Activated naive CD4-positive, alpha-beta T cell treated with anti-CD3 and anti-CD28 coated beads for 36 hours (primary cell): Measurements from ENCODE around the gene IREB2. TPM values are rescaled to one million over a fixed set of nuclear protein-coding genes. Genes with fewer than 3 reads are reported as not detected.
"Not testable (repeated sequence)": the region's sequence is repeated elsewhere in the genome, so short reads cannot be mapped to it uniquely, and the experiment has no call there.

Source experiments
- CTCF ChIA-PET: fragments of 350-600 bp; sonication (Branson Sonifier 250); formaldehyde crosslinking; loops from one replicate; lab custom pipeline; 2021; ENCODE audit warnings: antibody characterized with exemption; lab: Charles Lee
- DNase-seq: peaks from one replicate; pipeline ENCODE4 v3.0.0-alpha.2; 2020
- H3K27ac Mint-ChIP-seq: one replicate; pipeline ENCODE4 v1.8.0; 2021; ENCODE audit warnings: mild to moderate bottlenecking, mixed read lengths
- H3K27me3 Mint-ChIP-seq: one replicate; pipeline ENCODE4 v1.8.0; 2021; ENCODE audit warnings: low read depth, mixed read lengths
- H3K36me3 Mint-ChIP-seq: one replicate; pipeline ENCODE4 v1.8.0; 2021; ENCODE audit warnings: low read depth, mixed read lengths
- H3K4me1 Mint-ChIP-seq: one replicate; pipeline ENCODE4 v1.8.0; 2021; ENCODE audit warnings: low read depth, mixed read lengths
- H3K4me3 Mint-ChIP-seq: one replicate; pipeline ENCODE4 v1.8.0; 2021; ENCODE audit warnings: mild to moderate bottlenecking, moderate library complexity, mixed read lengths
- H3K9me3 Mint-ChIP-seq: one replicate; pipeline ENCODE4 v1.8.0; 2021; ENCODE audit warnings: mixed read lengths
- intact Hi-C: fragments of 100-400 bp; cut with micrococcal nuclease; formaldehyde crosslinking; loops from one replicate; pipeline ENCODE4 v1.15.1; 2023
- total RNA-seq, 2 experiments: library from RNA; stranded (reverse); gene quantifications; one replicate each; pipeline ENCODE4 v1.2.3, GENCODE V29; 2021

The IREB2 gene
- total RNA-seq, 2 experiments from 2014 or later, result 47.6 to 51.7 TPM

DNA sequence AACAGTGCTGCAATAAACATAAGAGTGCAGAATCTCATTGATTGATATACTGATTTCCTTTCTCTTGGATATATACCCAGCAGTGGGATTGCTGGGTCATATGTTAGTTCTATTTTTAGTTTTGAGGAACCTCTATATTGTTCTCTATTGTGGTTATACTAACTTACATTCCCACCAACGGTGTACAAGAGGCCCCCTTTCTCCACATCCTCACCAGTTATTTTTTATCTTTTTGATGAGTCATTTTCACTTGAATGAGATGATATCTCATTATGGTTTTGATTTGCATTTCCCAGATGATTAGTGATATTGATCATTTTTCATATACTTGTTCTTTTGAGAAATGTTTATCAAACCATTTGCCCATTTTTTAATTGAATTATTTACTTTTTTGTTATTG, 12.4 kb upstream of the IREB2 start:
- no peak for DNase-seq
- no peaks in the 10 kb centered on the region for H3K9me3 Mint-ChIP-seq
- peaks cover 10% of the 10 kb centered on the region for H3K27me3 Mint-ChIP-seq
- no peak overlapping the region for H3K27ac Mint-ChIP-seq
- no peak overlapping the region for H3K4me3 Mint-ChIP-seq
- intact Hi-C loops, result no loop called here
- H3K36me3 Mint-ChIP-seq, result no peaks in the 10 kb centered on the region
- CTCF ChIA-PET, result interaction anchor here (1.1 kb wide), 1 partner anchor 118 kb away, joined by 4 read pairs; no protein-coding TSS in a partner anchor
- peaks cover 14% of the 10 kb centered on the region for H3K4me1 Mint-ChIP-seq

DNA sequence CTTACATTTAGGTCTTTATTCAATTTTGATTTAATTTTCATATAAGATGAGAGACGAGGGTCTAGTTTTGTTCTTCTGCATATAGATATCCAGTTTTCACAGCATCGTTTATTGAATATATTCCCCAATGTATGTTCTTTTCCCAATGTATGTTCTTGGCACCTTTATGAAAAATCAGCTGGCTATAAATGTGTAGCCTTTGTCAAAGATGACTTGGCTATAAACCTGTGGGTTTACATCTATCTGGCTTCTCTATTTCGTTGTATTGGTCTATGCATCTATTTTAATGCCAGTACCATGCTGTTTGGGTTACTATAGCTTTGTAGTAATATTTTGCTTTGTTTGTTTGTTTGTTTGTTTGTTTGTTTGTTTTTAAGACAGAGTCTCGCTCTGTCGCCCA, 11.7 kb upstream of the IREB2 start:
- Mint-ChIP-seq H3K36me3 (no peaks in the 10 kb centered on the region), H3K4me3 (no peak overlapping the region), H3K27ac (no peak overlapping the region), H3K9me3 (no peaks in the 10 kb centered on the region), H3K4me1 (peaks cover 14% of the 10 kb centered on the region), H3K27me3 (peaks cover 10% of the 10 kb centered on the region)
- DNase-seq, result no peak
- CTCF ChIA-PET, result interaction anchor here (0.6 to 1.1 kb wide), 2 partner anchors 16 to 118 kb away, joined by 4 read pairs; no protein-coding TSS in a partner anchor
- intact Hi-C loops, result no loop called here

- H3K27ac Mint-ChIP-seq, result no peak overlapping the region
- CTCF ChIA-PET, result interaction anchor here (0.6 to 1.7 kb wide), 2 partner anchors 10 to 83 kb away, joined by 3 to 6 read pairs; partner anchors contain the start of gene IREB2
- peaks cover 14% of the 10 kb centered on the region for H3K4me1 Mint-ChIP-seq
- intact Hi-C loops, result no loop called here
- peaks cover 9% of the 10 kb centered on the region for H3K27me3 Mint-ChIP-seq
- no peak overlapping the region for H3K4me3 Mint-ChIP-seq
- DNase-seq, result no peak
- no peaks in the 10 kb centered on the region for H3K36me3 Mint-ChIP-seq
- no peaks in the 10 kb centered on the region for H3K9me3 Mint-ChIP-seq
Observed at GRCh38 chr15:78427953-78428352, 10.1 kb upstream of the IREB2 start.

DNA sequence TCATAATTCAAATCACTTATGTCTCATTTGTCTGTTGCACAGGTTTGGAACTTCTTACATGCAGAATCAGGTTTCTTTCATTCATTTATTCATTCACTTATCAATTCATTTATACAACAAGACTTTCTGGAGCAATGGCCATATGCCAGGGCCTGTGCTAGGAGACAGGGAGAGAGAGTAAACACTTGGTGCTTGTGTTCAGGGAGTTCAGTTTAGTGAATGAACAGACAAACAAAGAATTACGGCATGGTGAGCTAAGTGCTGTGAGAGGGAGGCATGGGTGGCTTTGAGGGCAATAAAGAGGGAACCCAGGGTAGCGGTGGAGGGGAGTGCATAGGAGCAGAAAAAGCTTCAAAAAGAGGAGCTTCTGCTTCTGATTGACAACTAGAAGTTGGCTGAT, 8.5 kb upstream of the IREB2 start:
- peaks cover 4% of the 10 kb centered on the region for H3K27me3 Mint-ChIP-seq
- intact Hi-C loops, result no loop called here
- H3K36me3 Mint-ChIP-seq, result no peaks in the 10 kb centered on the region
- no peaks in the 10 kb centered on the region for H3K9me3 Mint-ChIP-seq
- H3K27ac Mint-ChIP-seq, result no peak overlapping the region
- H3K4me3 Mint-ChIP-seq, result no peak overlapping the region
- DNase-seq, result no peak
- peaks cover 18% of the 10 kb centered on the region for H3K4me1 Mint-ChIP-seq
- CTCF ChIA-PET, result no interaction called here

- no peaks in the 10 kb centered on the region for H3K36me3 Mint-ChIP-seq
- no peak overlapping the region for H3K4me3 Mint-ChIP-seq
- H3K4me1 Mint-ChIP-seq, result peaks cover 9% of the 10 kb centered on the region
- intact Hi-C loops, result loop anchor here (10.0 kb wide), 1 partner anchor 283 kb away; no protein-coding TSS in a partner anchor
- CTCF ChIA-PET, result interaction anchor here (0.7 to 1.5 kb wide), 2 partner anchors 9 to 170 kb away, joined by 3 to 4 read pairs; no protein-coding TSS in a partner anchor
- no peaks in the 10 kb centered on the region for H3K9me3 Mint-ChIP-seq
- H3K27me3 Mint-ChIP-seq, result peaks cover 2% of the 10 kb centered on the region
- no peak overlapping the region for H3K27ac Mint-ChIP-seq
- DNase-seq, result no peak
Observed at GRCh38 chr15:78431955-78432354, 6.1 kb upstream of the IREB2 start.

DNA sequence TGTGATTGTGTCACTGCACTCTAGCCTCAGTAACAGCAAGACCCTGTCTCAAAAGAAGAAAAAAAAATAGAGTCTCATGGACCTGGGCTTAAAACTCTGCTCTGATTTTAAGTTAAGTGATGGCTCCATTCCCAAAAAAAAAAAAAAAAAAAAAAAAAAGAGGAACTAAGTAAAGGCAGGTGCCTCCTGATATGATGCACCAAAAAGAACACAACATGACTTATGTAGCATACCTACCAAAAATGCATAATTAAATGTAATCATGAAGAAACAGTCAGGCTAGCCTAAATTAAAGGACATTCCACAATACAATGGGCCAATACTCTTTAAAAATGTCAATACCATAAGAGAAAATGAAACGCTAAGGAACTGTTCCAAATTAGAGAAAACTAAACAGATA, 5.4 kb upstream of the IREB2 start:
- Mint-ChIP-seq H3K36me3 (no peaks in the 10 kb centered on the region), H3K27me3 (peaks cover 2% of the 10 kb centered on the region), H3K4me1 (peaks cover 9% of the 10 kb centered on the region), H3K4me3 (no peak overlapping the region), H3K9me3 (no peaks in the 10 kb centered on the region), H3K27ac (no peak overlapping the region)
- no peak for DNase-seq
- CTCF ChIA-PET, result interaction anchor here (0.7 to 1.5 kb wide), 2 partner anchors 10 to 171 kb away, joined by 3 to 4 read pairs; no protein-coding TSS in a partner anchor
- intact Hi-C loops, result loop anchor here (10.0 kb wide), 1 partner anchor 282 kb away; no protein-coding TSS in a partner anchor

GRCh38 chr15:78434134-78434533, 3.9 kb upstream of the IREB2 start:
- intact Hi-C loops, result loop anchor here (10.0 kb wide), 1 partner anchor 281 kb away; no protein-coding TSS in a partner anchor
- H3K36me3 Mint-ChIP-seq, result peaks cover 4% of the 10 kb centered on the region
- CTCF ChIA-PET, result interaction anchor here (0.6 kb wide), 1 partner anchor 36 kb away, joined by 3 read pairs; no protein-coding TSS in a partner anchor
- DNase-seq, result no peak
- no peak overlapping the region for H3K27ac Mint-ChIP-seq
- no peak overlapping the region for H3K4me3 Mint-ChIP-seq
- no peaks in the 10 kb centered on the region for H3K9me3 Mint-ChIP-seq
- H3K27me3 Mint-ChIP-seq, result peaks cover 2% of the 10 kb centered on the region
- H3K4me1 Mint-ChIP-seq, result peaks cover 11% of the 10 kb centered on the region

GRCh38 chr15:78434711-78435110, 3.3 kb upstream of the IREB2 start:
- not testable (repeated sequence) for H3K27me3 Mint-ChIP-seq, H3K27ac Mint-ChIP-seq, H3K36me3 Mint-ChIP-seq, H3K9me3 Mint-ChIP-seq, DNase-seq, H3K4me3 Mint-ChIP-seq
- intact Hi-C loops, result loop anchor here (5.0 to 10.0 kb wide), 4 partner anchors 73 to 438 kb away; partner anchors contain the start of genes HYKK and MORF4L1
- CTCF ChIA-PET, result interaction anchor here (2.0 kb wide), 1 partner anchor 12 kb away, joined by 6 read pairs; no protein-coding TSS in a partner anchor
- H3K4me1 Mint-ChIP-seq, result peaks cover 14% of the 10 kb centered on the region

DNA sequence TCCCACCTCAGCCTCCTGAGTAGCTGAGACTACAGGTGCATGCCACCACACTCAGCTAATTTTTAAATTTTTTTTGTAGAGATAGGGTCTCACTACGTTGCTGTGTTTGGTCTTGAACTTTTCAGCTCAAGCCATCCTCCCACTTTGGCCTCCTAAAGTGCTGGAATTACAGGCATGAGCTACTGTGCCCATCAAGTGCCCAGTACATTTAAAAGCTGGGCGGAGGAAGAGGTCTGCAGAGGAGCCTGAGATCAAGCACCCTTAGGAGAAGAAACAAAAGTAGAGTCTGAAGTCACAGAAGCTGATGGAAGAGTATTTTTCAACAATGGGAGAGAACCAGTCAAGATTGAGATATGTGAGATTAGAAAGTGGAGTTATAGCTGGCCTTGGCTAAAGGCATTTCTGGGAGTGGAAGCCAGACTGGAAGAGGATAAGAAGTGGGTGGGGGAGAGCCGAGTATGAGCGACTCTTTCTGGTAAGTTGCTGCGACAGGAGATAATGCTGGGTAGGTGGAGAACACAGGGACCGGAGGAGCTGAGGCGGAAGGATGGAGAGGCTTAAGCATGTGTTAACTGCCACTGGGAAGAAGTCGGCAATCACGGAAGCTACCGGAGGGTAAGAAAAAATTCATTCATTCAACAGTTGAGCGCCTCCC, 782 bp upstream of the IREB2 start:
- Mint-ChIP-seq H3K4me1 (peaks cover 35% of the 10 kb centered on the region), H3K27me3 (no peaks in the 10 kb centered on the region), H3K4me3 (peak overlapping the region; percentile 98), H3K36me3 (peaks cover 20% of the 10 kb centered on the region), H3K9me3 (no peaks in the 10 kb centered on the region), H3K27ac (peak overlapping the region; percentile 98)
- intact Hi-C loops, result loop anchor here (2.0 to 10.0 kb wide), 5 partner anchors 14 to 435 kb away; partner anchors contain the start of genes HYKK and MORF4L1
- CTCF ChIA-PET, result interaction anchor here (0.6 to 1.7 kb wide), 7 partner anchors 10 to 472 kb away, joined by 3 to 6 read pairs (median 4); no protein-coding TSS in a partner anchor
- no peak for DNase-seq

- Mint-ChIP-seq H3K36me3 (peaks cover 27% of the 10 kb centered on the region), H3K27ac (peak overlapping the region; percentile 98), H3K4me1 (peaks cover 46% of the 10 kb centered on the region), H3K27me3 (no peaks in the 10 kb centered on the region), H3K4me3 (peak overlapping the region; percentile 98), H3K9me3 (no peaks in the 10 kb centered on the region)
- peak; percentile 38 for DNase-seq
- CTCF ChIA-PET, result interaction anchor here (1.6 kb wide), 1 partner anchor 16 kb away, joined by 3 read pairs; no protein-coding TSS in a partner anchor
- intact Hi-C loops, result loop anchor here (1.0 to 10.0 kb wide), 7 partner anchors 69 to 434 kb away; partner anchors contain the start of genes HYKK, IDH3A, MORF4L1 and PSMA4
Observed at GRCh38 chr15:78438619-78439285, 736 bp downstream of the IREB2 start.

- intact Hi-C loops, result no loop called here
- Mint-ChIP-seq H3K27me3 (no peaks in the 10 kb centered on the region), H3K9me3 (no peaks in the 10 kb centered on the region), H3K27ac (peak overlapping the region; percentile 60), H3K36me3 (peaks cover 36% of the 10 kb centered on the region), H3K4me1 (peaks cover 54% of the 10 kb centered on the region), H3K4me3 (peak overlapping the region; percentile 18)
- CTCF ChIA-PET, result interaction anchor here (1.0 kb wide), 1 partner anchor 21 kb away, joined by 3 read pairs; no protein-coding TSS in a partner anchor
- no peak for DNase-seq
Observed at GRCh38 chr15:78440375-78441373, 2.7 kb downstream of the IREB2 start.
